SU-DHL-6 (cell line): Measurements from ENCODE around the gene CCL24.

Source experiments
- CTCF ChIP-seq: fragments of 200-600 bp; sonication (generic); IDR thresholded peaks from one replicate; pipeline ENCODE4 v1.5.1; 2017; ENCODE audit warnings: antibody characterized with exemption, mild to moderate bottlenecking, low read length, moderate library complexity; ENCODE audit not compliant: insufficient read depth, poor library complexity, severe bottlenecking
- EZH2phosphoT487 ChIP-seq: fragments of 200-600 bp; sonication (generic), shearing (Covaris generic); conservative IDR thresholded peaks from 2 replicates; pipeline ENCODE4 v1.6.1; 2018; ENCODE audit warnings: mild to moderate bottlenecking, antibody characterized with exemption, low read length, moderate library complexity, mixed read lengths

GRCh38 chr7:75807452-75807851 is 6.2 kb downstream of the CCL24 start:
- TF ChIP-seq CTCF (no peak), EZH2phosphoT487 (no peak)
